ENCODE measurements around the gene TTC33. TPM values are rescaled to one million over a fixed set of nuclear protein-coding genes. Genes with fewer than 3 reads are reported as not detected.

Gene TTC33
- total and polyA plus RNA-seq, 2 of the 4 experiments (the other 2 are of a cell fraction): 3.1 to 8.1 TPM

DNA sequence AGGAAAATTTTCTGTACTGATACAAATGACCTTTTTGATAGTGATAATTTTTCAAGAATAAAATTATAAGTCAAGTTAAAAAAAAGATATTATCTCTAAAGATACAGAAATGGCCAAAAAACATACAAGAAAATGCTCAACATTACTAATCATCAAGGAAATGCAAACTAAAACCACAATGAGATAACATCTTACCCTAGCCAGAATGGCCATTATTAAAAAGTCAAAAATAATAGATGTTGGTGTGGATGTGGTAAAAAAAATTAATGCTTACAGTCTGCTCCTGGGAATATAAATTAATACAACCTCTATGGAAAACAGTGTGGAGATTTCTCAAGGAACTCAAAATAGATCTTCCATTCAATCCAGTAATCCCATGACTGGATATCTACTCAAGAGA lies 99.0 kb downstream of the TTC33 start:
- Histone ChIP-seq H4K8ac (ENCODE audit: low read depth in 2 of 2, low read length in 2 of 2) (no peak overlapping the region), H3K9me3 (ENCODE audit: control insufficient read depth, insufficient read depth, low read length) (no peaks in the 10 kb centered on the region), H3K27ac (ENCODE audit: insufficient read depth, low read length) (no peak overlapping the region), H4K20me1 (ENCODE audit: insufficient read depth, low read length) (no peaks in the 10 kb centered on the region), H2AK9ac (replicated peaks; ENCODE audit: low read depth, low read length, poor library complexity) (no peak overlapping the region), H3K18ac (ENCODE audit: low read depth, low read length) (no peak overlapping the region), H3K9me1 (ENCODE audit: insufficient read depth, low read length) (peaks cover 4% of the 10 kb centered on the region; the same call in 1 of the 2 replicates), H3K14ac (replicated peaks; ENCODE audit: low read depth, low read length) (no peak overlapping the region), H3K56ac (ENCODE audit: extremely low read depth, insufficient read depth, low read length) (no peak overlapping the region), H3K23ac (ENCODE audit: low read depth, low read length) (no peak overlapping the region), H3K4ac (ENCODE audit: low read depth, low read length) (no peak overlapping the region), H4K5ac (ENCODE audit: low read depth, low read length) (no peak overlapping the region), H3K9ac (ENCODE audit: low read depth, low read length) (no peak overlapping the region), H2AK5ac (ENCODE audit: low read depth, low read length) (no peak overlapping the region), H2AFZ (replicated peaks; ENCODE audit: low read length, poor library complexity) (no peak overlapping the region), H3K79me1 (ENCODE audit: low read depth in 1 of 2, low read length in 2 of 2) (no peaks in the 10 kb centered on the region), H2BK120ac (ENCODE audit: low read depth, low read length) (no peak overlapping the region), H2BK20ac (ENCODE audit: low read depth, low read length) (no peak overlapping the region), H3K4me3 (ENCODE audit: insufficient read depth, low read depth, low read length) (no peak overlapping the region), H4K91ac (ENCODE audit: insufficient read depth, low read depth, low read length) (no peak overlapping the region), H2BK15ac (ENCODE audit: low read depth, low read length) (no peak overlapping the region), H3K4me2 (ENCODE audit: low read depth, low read length) (no peak overlapping the region), H3K4me1 (ENCODE audit: control insufficient read depth, insufficient read depth, low read length) (no peaks in the 10 kb centered on the region), H3K36me3 (ENCODE audit: control insufficient read depth, insufficient read depth, low read length) (no peaks in the 10 kb centered on the region), H3K27me3 (ENCODE audit: control insufficient read depth, insufficient read depth, low read length) (peaks cover 2% of the 10 kb centered on the region; the same call in 1 of the 2 replicates), H2BK5ac (ENCODE audit: low read depth, low read length, poor library complexity, severe bottlenecking) (no peak overlapping the region)
- BruUV-seq (replicated peaks): no TSS peak
- ATAC-seq (ENCODE audit: low read depth) (no peak), DNase-seq (no peak)
- dilution Hi-C loops (cut with HindIII; ENCODE audit: low sequenced_read_pairs, unreplicated experiment) (no loop called here), in situ Hi-C loops (cut with MboI; ENCODE audit: low sequenced_read_pairs) (no loop called here), intact Hi-C loops (cut with micrococcal nuclease) (no loop called here)
- ChIA-PET POLR2A (ENCODE audit: unreplicated experiment) (no interaction called here), CTCF (no interaction called here)
- TF ChIP-seq POLR2A (IDR thresholded peaks at IDR 0.05; ENCODE audit: low read depth, low read length): no peak
- TF ChIP-seq SMC3 (IDR thresholded peaks at IDR 0.05; ENCODE audit: low read depth, low read length): no peak
- no peak for TF ChIP-seq MAZ (IDR thresholded peaks at IDR 0.05; ENCODE audit: borderline replicate concordance, low read depth, low read length)
- no peak for TF ChIP-seq CHD1 (IDR thresholded peaks at IDR 0.05; ENCODE audit: low read depth, low read length)
- TF ChIP-seq RCOR1 (IDR thresholded peaks at IDR 0.05; ENCODE audit: insufficient replicate concordance, low read length): no peak
- TF ChIP-seq, protein P1, sequence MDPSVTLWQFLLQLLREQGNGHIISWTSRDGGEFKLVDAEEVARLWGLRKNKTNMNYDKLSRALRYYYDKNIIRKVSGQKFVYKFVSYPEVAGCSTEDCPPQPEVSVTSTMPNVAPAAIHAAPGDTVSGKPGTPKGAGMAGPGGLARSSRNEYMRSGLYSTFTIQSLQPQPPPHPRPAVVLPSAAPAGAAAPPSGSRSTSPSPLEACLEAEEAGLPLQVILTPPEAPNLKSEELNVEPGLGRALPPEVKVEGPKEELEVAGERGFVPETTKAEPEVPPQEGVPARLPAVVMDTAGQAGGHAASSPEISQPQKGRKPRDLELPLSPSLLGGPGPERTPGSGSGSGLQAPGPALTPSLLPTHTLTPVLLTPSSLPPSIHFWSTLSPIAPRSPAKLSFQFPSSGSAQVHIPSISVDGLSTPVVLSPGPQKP (IDR thresholded peaks at IDR 0.05; ENCODE audit: borderline replicate concordance, low read depth, low read length): no peak
- no peak for TF ChIP-seq CEBPB (IDR thresholded peaks at IDR 0.05; ENCODE audit: low read depth, low read length)
- TF ChIP-seq BHLHE40 (IDR thresholded peaks at IDR 0.05; ENCODE audit: low read depth, low read length): no peak
- TF ChIP-seq NFE2L2 (IDR thresholded peaks at IDR 0.05; ENCODE audit: low read depth, low read length): no peak
- TF ChIP-seq RAD21 (IDR thresholded peaks at IDR 0.05; ENCODE audit: low read length): no peak
- no peak for TF ChIP-seq MXI1 (IDR thresholded peaks at IDR 0.05; ENCODE audit: borderline replicate concordance, low read depth, low read length)
- TF ChIP-seq FOS (IDR thresholded peaks at IDR 0.05; ENCODE audit: low read depth, low read length): no peak
- TF ChIP-seq, protein P2, sequence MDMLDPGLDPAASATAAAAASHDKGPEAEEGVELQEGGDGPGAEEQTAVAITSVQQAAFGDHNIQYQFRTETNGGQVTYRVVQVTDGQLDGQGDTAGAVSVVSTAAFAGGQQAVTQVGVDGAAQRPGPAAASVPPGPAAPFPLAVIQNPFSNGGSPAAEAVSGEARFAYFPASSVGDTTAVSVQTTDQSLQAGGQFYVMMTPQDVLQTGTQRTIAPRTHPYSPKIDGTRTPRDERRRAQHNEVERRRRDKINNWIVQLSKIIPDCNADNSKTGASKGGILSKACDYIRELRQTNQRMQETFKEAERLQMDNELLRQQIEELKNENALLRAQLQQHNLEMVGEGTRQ (IDR thresholded peaks at IDR 0.05; ENCODE audit: low read depth, low read length): no peak
- TF ChIP-seq MAFK (IDR thresholded peaks at IDR 0.05; ENCODE audit: low read depth, low read length): no peak
- TF ChIP-seq, protein P3, sequence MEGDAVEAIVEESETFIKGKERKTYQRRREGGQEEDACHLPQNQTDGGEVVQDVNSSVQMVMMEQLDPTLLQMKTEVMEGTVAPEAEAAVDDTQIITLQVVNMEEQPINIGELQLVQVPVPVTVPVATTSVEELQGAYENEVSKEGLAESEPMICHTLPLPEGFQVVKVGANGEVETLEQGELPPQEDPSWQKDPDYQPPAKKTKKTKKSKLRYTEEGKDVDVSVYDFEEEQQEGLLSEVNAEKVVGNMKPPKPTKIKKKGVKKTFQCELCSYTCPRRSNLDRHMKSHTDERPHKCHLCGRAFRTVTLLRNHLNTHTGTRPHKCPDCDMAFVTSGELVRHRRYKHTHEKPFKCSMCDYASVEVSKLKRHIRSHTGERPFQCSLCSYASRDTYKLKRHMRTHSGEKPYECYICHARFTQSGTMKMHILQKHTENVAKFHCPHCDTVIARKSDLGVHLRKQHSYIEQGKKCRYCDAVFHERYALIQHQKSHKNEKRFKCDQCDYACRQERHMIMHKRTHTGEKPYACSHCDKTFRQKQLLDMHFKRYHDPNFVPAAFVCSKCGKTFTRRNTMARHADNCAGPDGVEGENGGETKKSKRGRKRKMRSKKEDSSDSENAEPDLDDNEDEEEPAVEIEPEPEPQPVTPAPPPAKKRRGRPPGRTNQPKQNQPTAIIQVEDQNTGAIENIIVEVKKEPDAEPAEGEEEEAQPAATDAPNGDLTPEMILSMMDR (conservative IDR thresholded peaks at IDR 0.05; ENCODE audit: low read depth, low read length): no peak
- TF ChIP-seq RFX5 (IDR thresholded peaks at IDR 0.05; ENCODE audit: low read depth, low read length): no peak

Measured in IMR-90 (cell line).